Kidney epithelial cell (primary cell): ENCODE measurements around the gene SNTB2. TPM values are rescaled to one million over a fixed set of nuclear protein-coding genes. Genes with fewer than 3 reads are reported as not detected.

Experiments
- DNase-seq: peaks from one replicate; pipeline ENCODE4 v3.0.0-alpha.2; 2010; ENCODE audit warnings: low read depth
- H3K27me3 ChIP-seq: 2 replicates; pipeline ENCODE4 v1.6.0; 2011; ENCODE audit warnings: low read length; ENCODE audit not compliant: control insufficient read depth, insufficient read depth
- H3K36me3 ChIP-seq: 2 replicates; pipeline ENCODE4 v1.5.1; 2011; ENCODE audit warnings: low read length; ENCODE audit not compliant: control insufficient read depth, insufficient read depth
- H3K4me3 ChIP-seq: 2 replicates; pipeline ENCODE4 v1.5.1; 2011; ENCODE audit warnings: low read depth, mild to moderate bottlenecking, control low read depth, low read length
- total RNA-seq: library from RNA; depleted of rRNA; stranded (reverse); fragments of >200 nt; gene quantifications from 2 replicates; pipeline ENCODE4 v1.2.3, GENCODE V29; 2015
- TF ChIP-seq, protein P1 (sequence below): IDR thresholded peaks from 2 replicates; pipeline ENCODE4 v1.5.1; 2011; ENCODE audit warnings: mild to moderate bottlenecking, moderate library complexity, low read length, control low read depth, inconsistent platforms; ENCODE audit not compliant: insufficient read depth, poor library complexity, severe bottlenecking

SNTB2 gene
- total RNA-seq, 1 donor from 2014 or later: 9.0 TPM

GRCh38 chr16:69274699-69275235 lies 87.8 kb downstream of the SNTB2 start:
- no peaks in the 10 kb centered on the region for H3K27me3 ChIP-seq
- H3K4me3 ChIP-seq: no peak overlapping the region
- no peaks in the 10 kb centered on the region for H3K36me3 ChIP-seq
- TF ChIP-seq, protein P1, sequence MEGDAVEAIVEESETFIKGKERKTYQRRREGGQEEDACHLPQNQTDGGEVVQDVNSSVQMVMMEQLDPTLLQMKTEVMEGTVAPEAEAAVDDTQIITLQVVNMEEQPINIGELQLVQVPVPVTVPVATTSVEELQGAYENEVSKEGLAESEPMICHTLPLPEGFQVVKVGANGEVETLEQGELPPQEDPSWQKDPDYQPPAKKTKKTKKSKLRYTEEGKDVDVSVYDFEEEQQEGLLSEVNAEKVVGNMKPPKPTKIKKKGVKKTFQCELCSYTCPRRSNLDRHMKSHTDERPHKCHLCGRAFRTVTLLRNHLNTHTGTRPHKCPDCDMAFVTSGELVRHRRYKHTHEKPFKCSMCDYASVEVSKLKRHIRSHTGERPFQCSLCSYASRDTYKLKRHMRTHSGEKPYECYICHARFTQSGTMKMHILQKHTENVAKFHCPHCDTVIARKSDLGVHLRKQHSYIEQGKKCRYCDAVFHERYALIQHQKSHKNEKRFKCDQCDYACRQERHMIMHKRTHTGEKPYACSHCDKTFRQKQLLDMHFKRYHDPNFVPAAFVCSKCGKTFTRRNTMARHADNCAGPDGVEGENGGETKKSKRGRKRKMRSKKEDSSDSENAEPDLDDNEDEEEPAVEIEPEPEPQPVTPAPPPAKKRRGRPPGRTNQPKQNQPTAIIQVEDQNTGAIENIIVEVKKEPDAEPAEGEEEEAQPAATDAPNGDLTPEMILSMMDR: no peak
- DNase-seq: no peak

DNA sequence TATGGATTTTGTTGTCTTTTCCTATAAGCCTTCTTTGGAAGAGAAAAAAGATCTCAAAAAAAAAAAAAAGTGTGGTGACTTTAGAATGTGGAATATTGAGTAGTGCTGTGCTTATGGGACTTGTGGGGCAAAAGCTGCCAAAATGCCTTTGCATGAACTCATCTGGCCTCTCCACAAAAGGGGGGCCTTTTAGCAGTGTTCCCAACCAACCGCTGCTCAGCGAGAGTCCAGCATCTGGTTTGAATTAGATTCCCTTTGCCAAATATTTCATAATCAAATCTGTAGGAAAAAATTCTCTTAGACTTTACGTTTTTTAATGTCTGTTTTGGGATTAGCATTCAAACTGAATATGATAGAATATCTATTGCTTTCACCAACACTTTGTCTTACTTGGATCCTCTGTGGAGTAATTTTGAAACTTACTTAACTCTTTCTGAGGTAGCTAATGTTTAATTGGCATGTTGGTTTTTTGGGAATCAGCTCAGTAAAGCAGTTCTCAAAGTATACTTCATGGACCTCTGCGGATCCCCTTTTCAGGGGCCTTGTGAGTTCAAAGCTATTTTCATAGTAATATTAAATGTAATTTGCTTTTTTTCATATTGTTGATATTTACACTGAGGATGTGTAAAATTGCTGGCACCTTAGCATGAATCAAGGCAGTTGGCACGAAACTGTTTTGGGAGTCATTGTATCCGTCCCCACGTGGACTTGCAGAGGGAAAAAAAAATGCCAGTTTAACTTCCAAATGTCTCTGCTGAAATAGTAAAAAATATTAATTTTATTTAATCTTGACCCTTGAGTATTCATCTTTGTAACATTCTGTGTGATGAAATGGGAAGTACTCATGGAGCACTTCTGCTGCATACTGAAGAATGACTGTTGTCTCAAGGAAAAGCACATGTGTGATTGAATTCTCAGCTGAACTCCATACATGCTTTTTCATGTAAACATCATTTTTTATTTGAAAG lies 89.5 kb downstream of the SNTB2 start:
- TF ChIP-seq, protein P1: no peak
- no peaks in the 10 kb centered on the region for H3K27me3 ChIP-seq
- no peak overlapping the region for H3K4me3 ChIP-seq
- no peaks in the 10 kb centered on the region for H3K36me3 ChIP-seq
- no peak for DNase-seq

DNA sequence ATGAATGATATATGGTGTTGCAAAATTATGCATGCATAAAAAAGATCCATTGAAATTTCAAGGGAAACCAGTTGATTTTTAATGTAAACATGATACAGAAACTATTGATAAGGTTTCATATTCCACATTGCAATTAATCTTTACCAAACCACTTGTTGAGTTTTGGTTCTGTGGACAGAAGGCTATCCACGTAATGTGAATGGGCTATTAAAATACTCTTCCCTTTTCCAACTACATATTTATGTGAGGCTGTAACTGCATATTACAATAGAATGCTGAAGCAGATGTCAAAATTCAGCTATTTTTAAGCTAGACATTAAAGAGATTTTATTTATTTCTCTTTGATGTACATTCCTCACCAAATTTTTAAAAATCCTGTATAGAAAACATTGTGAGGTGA lies 90.4 kb downstream of the SNTB2 start:
- no peaks in the 10 kb centered on the region for H3K27me3 ChIP-seq
- no peaks in the 10 kb centered on the region for H3K36me3 ChIP-seq
- no peak overlapping the region for H3K4me3 ChIP-seq
- no peak for DNase-seq
- TF ChIP-seq, protein P1: no peak

DNA sequence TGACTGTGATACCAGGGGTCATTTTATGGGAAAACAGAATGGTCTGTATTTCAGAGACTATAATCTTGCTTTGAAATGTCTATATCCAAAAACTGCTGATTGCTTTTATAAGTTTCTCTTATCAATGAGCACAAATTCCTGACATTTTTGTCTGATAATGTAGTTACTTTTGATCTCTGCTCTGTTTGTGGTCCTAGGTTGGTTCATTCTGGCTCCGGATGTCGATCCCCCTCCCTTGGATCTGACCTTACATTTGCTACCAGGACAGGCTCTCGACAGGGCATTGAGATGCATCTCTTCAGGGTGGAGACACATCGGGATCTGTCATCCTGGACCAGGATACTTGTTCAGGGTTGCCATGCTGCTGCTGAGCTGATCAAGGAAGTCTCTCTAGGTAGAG lies 96.9 kb downstream of the SNTB2 start:
- no peaks in the 10 kb centered on the region for H3K36me3 ChIP-seq
- DNase-seq: no peak
- H3K27me3 ChIP-seq: no peaks in the 10 kb centered on the region
- no peak overlapping the region for H3K4me3 ChIP-seq
- TF ChIP-seq, protein P1: no peak

DNA sequence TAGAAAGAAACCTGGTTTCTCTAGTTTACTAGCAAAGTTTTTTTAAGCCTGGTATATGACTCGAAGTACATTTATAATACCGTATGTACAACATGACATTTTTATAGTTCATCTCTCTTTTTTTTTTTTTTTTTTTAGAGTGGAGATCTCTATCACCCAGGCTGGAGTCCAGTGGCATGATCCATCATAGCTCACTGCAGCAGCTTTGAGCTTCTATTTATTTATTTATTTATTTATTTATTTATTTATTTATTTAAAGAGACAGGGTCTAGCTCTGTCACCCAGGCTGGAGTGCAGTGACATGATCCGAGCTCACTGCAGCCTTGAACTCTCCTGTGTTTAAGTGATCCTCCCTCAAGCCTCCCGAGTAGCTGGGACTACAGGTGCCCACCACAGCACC lies 98.3 kb downstream of the SNTB2 start:
- H3K36me3 ChIP-seq: no peaks in the 10 kb centered on the region
- no peak for DNase-seq
- TF ChIP-seq, protein P1: no peak

More for the DNA sequence above, 98.3 kb downstream of the SNTB2 start:
- no peaks in the 10 kb centered on the region for H3K27me3 ChIP-seq
- no peak overlapping the region for H3K4me3 ChIP-seq
